ENCODE measurements around the gene ACSS1. TPM values are rescaled to one million over a fixed set of nuclear protein-coding genes. Genes with fewer than 3 reads are reported as not detected.

The ACSS1 gene
- total and polyA plus RNA-seq, 8 donors: 7.0 to 135 (median 35.8) TPM

GRCh38 chr20:25038103-25038410 is 19.9 kb downstream of the ACSS1 start:
- peaks cover 94 to 100% (median 96%) of the 10 kb centered on the region in 4 donors for H3K4me1 ChIP-seq
- intact Hi-C loops (cut with DNase I; ENCODE audit: low total_unique reads): no loop called here
- peak overlapping the region; percentile 67 to 86 (median 79) for H3K27ac ChIP-seq
- no peaks in the 10 kb centered on the region for H3K36me3 ChIP-seq
- no peaks in the 10 kb centered on the region for H3K9me3 ChIP-seq
- TF ChIP-seq POLR2A (IDR thresholded peaks at IDR 0.05) (no peak), EP300 (IDR thresholded peaks at IDR 0.05) (no peak), CTCF (IDR thresholded peaks at IDR 0.05) (no peak), POLR2AphosphoS5 (IDR thresholded peaks at IDR 0.05) (no peak)
- no peaks in the 10 kb centered on the region for H3K27me3 ChIP-seq
- no peak overlapping the region for H3K4me3 ChIP-seq
- 27 to 48% (median 46%) methylated on average over 3 of the region's 3 CpGs for WGBS, 5 donors
- DNase-seq: no peak

- WGBS, 5 donors: 59 to 71% (median 66%) methylated on average over 15 of the region's 15 CpGs
- intact Hi-C loops (cut with DNase I; ENCODE audit: low total_unique reads): no loop called here
Measured at GRCh38 chr20:25037288-25038102, 20.4 kb downstream of the ACSS1 start.

GRCh38 chr20:25036331-25036936 is 21.5 kb downstream of the ACSS1 start:
- Histone ChIP-seq H3K4me1 (peaks cover 91 to 99% (median 95%) of the 10 kb centered on the region in 4 donors), H3K9me3 (no peaks in the 10 kb centered on the region), H3K27me3 (no peaks in the 10 kb centered on the region), H3K36me3 (no peaks in the 10 kb centered on the region), H3K4me3 (no peak overlapping the region), H3K27ac (peak overlapping the region; percentile 53 to 86 (median 79))
- no peak for DNase-seq
- no peak for TF ChIP-seq POLR2A (IDR thresholded peaks at IDR 0.05)
- TF ChIP-seq CTCF (IDR thresholded peaks at IDR 0.05): no peak
- no peak for TF ChIP-seq EP300 (IDR thresholded peaks at IDR 0.05)
- WGBS, 5 donors: 24 to 46% (median 37%) methylated on average over 7 of the region's 7 CpGs
- intact Hi-C loops (cut with DNase I; ENCODE audit: low total_unique reads): no loop called here

More at GRCh38 chr20:25037288-25038102, 20.4 kb downstream of the ACSS1 start:
- Histone ChIP-seq H3K27me3 (no peaks in the 10 kb centered on the region), H3K4me3 (no peak overlapping the region), H3K27ac (peak overlapping the region; percentile 67 to 86 (median 79)), H3K36me3 (no peaks in the 10 kb centered on the region), H3K9me3 (no peaks in the 10 kb centered on the region), H3K4me1 (peaks cover 94 to 100% (median 96%) of the 10 kb centered on the region in 4 donors)
- no peak for DNase-seq
- TF ChIP-seq POLR2A (IDR thresholded peaks at IDR 0.05) (no peak), POLR2AphosphoS5 (IDR thresholded peaks at IDR 0.05) (no peak), EP300 (IDR thresholded peaks at IDR 0.05) (no peak), CTCF (IDR thresholded peaks at IDR 0.05) (no peak)

GRCh38 chr20:25035921-25036320 is 22.0 kb downstream of the ACSS1 start:
- no peaks in the 10 kb centered on the region for H3K9me3 ChIP-seq
- H3K4me1 ChIP-seq: peaks cover 86 to 99% (median 93%) of the 10 kb centered on the region in 4 donors
- intact Hi-C loops (cut with DNase I; ENCODE audit: low total_unique reads): no loop called here
- no peak for DNase-seq
- 33 to 40% (median 36%) methylated on average over 4 of the region's 4 CpGs for WGBS, 5 donors
- H3K27me3 ChIP-seq: no peaks in the 10 kb centered on the region
- TF ChIP-seq CTCF (IDR thresholded peaks at IDR 0.05): no peak
- H3K4me3 ChIP-seq: no peak overlapping the region
- peak overlapping the region in 4 of 5 donors; percentile 67 to 86 (median 80) for H3K27ac ChIP-seq
- peaks cover 0 to under 1% (median 0%) of the 10 kb centered on the region in 4 donors for H3K36me3 ChIP-seq

Data from stomach (tissue), 9 donors.